Measurements from ENCODE around the gene ARHGAP23. TPM values are rescaled to one million over a fixed set of nuclear protein-coding genes. Genes with fewer than 3 reads are reported as not detected.
A peak's percentile ranks its signal among the peaks of the same experiment; 100 is the strongest.

Gene ARHGAP23
- total and polyA plus RNA-seq, 8 donors = 4.0 to 55.5 (median 26.4) TPM

- Histone ChIP-seq H3K27ac (peak overlapping the region in 4 of 5 donors; percentile 9 to 53 (median 30)), H3K9me3 (no peaks in the 10 kb centered on the region), H3K4me3 (no peak overlapping the region), H3K36me3 (no peaks in the 10 kb centered on the region), H3K27me3 (peaks cover 0 to 13% (median 0%) of the 10 kb centered on the region in 3 donors), H3K4me1 (peaks cover 14 to 60% (median 38%) of the 10 kb centered on the region in 4 donors)
- DNase-seq = peak in 1 of 2 donors; percentile 53
- WGBS, 5 donors = 6 to 50% (median 21%) methylated on average over 2 of the region's 2 CpGs
- intact Hi-C loops (cut with DNase I; ENCODE audit: low total_unique reads) = no loop called here
- no peak for TF ChIP-seq CTCF (IDR thresholded peaks at IDR 0.05)
- no peak for TF ChIP-seq POLR2A (IDR thresholded peaks at IDR 0.05)
- no peak for TF ChIP-seq POLR2AphosphoS5 (IDR thresholded peaks at IDR 0.05)
- no peak for TF ChIP-seq EP300 (IDR thresholded peaks at IDR 0.05)
Observed at GRCh38 chr17:38447502-38448085, 19.3 kb downstream of the ARHGAP23 start.

GRCh38 chr17:38448208-38448771, 20.0 kb downstream of the ARHGAP23 start:
- Histone ChIP-seq H3K9me3 (no peaks in the 10 kb centered on the region), H3K4me1 (peaks cover 14 to 67% (median 38%) of the 10 kb centered on the region in 4 donors), H3K27ac (peak overlapping the region in 4 of 5 donors; percentile 9 to 53 (median 34)), H3K36me3 (no peaks in the 10 kb centered on the region), H3K4me3 (no peak overlapping the region), H3K27me3 (peaks cover 0 to 20% (median 0%) of the 10 kb centered on the region in 3 donors)
- 68 to 82% (median 80%) methylated on average over 9 of the region's 9 CpGs for WGBS, 5 donors
- TF ChIP-seq POLR2A (IDR thresholded peaks at IDR 0.05) (no peak), CTCF (IDR thresholded peaks at IDR 0.05) (no peak), EP300 (IDR thresholded peaks at IDR 0.05) (no peak), POLR2AphosphoS5 (IDR thresholded peaks at IDR 0.05) (no peak)
- no peak for DNase-seq
- intact Hi-C loops (cut with DNase I; ENCODE audit: low total_unique reads) = no loop called here

GRCh38 chr17:38449364-38449763, 21.1 kb downstream of the ARHGAP23 start:
- Histone ChIP-seq H3K36me3 (no peaks in the 10 kb centered on the region), H3K4me3 (no peak overlapping the region), H3K4me1 (peaks cover 13 to 63% (median 37%) of the 10 kb centered on the region in 4 donors), H3K27ac (peak overlapping the region in 3 of 5 donors; percentile 47 to 84 (median 82)), H3K27me3 (peaks cover 0 to 27% (median 5%) of the 10 kb centered on the region in 3 donors), H3K9me3 (no peaks in the 10 kb centered on the region)
- intact Hi-C loops (cut with DNase I; ENCODE audit: low total_unique reads) = no loop called here
- peak in 1 of 2 donors; percentile 73 for DNase-seq
- WGBS, 5 donors = 72 to 79% (median 76%) methylated on average over 14 to 15 of the region's 15 CpGs
- no peak for TF ChIP-seq POLR2AphosphoS5 (IDR thresholded peaks at IDR 0.05)
- no peak for TF ChIP-seq CTCF (IDR thresholded peaks at IDR 0.05)
- TF ChIP-seq POLR2A (IDR thresholded peaks at IDR 0.05) = no peak
- TF ChIP-seq EP300 (IDR thresholded peaks at IDR 0.05) = no peak

GRCh38 chr17:38450557-38451029, 22.3 kb downstream of the ARHGAP23 start:
- Histone ChIP-seq H3K36me3 (no peaks in the 10 kb centered on the region), H3K4me1 (peaks cover 18 to 73% (median 47%) of the 10 kb centered on the region in 4 donors), H3K27ac (peak overlapping the region in 4 of 5 donors; percentile 47 to 84 (median 76)), H3K4me3 (no peak overlapping the region), H3K9me3 (no peaks in the 10 kb centered on the region), H3K27me3 (peaks cover 0 to 31% (median 7%) of the 10 kb centered on the region in 3 donors)
- WGBS, 5 donors = 72 to 89% (median 79%) methylated on average over 4 to 6 of the region's 6 CpGs
- no peak for DNase-seq
- TF ChIP-seq CTCF (IDR thresholded peaks at IDR 0.05) = no peak
- no peak for TF ChIP-seq POLR2A (IDR thresholded peaks at IDR 0.05)
- TF ChIP-seq POLR2AphosphoS5 (IDR thresholded peaks at IDR 0.05) = no peak
- no peak for TF ChIP-seq EP300 (IDR thresholded peaks at IDR 0.05)
- intact Hi-C loops (cut with DNase I; ENCODE audit: low total_unique reads) = no loop called here

Data from stomach (tissue), 9 donors.